NCI-H187 treated with DMSO at 0.1 percent for 48 hours (cell line): ENCODE results near the gene ADAMTS17.

Source experiments
- DNase-seq: peaks from one replicate; lab custom pipeline; 2025; lab: John Stamatoyannopoulos, UW

The ADAMTS17 gene

GRCh38 chr15:100201376-100202280 lies 140.1 kb downstream of the ADAMTS17 start:
- DNase-seq = no peak

- no peak for DNase-seq
Measured at GRCh38 chr15:100200287-100200880, 141.4 kb downstream of the ADAMTS17 start.

GRCh38 chr15:100199711-100200286 lies 142.0 kb downstream of the ADAMTS17 start:
- no peak for DNase-seq

- DNase-seq = no peak
Measured at GRCh38 chr15:100198442-100198841, 143.3 kb downstream of the ADAMTS17 start.

GRCh38 chr15:100196326-100197058 lies 145.3 kb downstream of the ADAMTS17 start:
- no peak for DNase-seq

- no peak for DNase-seq
Measured at GRCh38 chr15:100194996-100195395, 146.8 kb downstream of the ADAMTS17 start.

- no peak for DNase-seq
Measured at GRCh38 chr15:100193277-100193860, 148.4 kb downstream of the ADAMTS17 start.

- no peak for DNase-seq
Measured at GRCh38 chr15:100192097-100193080, 149.4 kb downstream of the ADAMTS17 start.

GRCh38 chr15:100191161-100191560 lies 150.6 kb downstream of the ADAMTS17 start:
- no peak for DNase-seq

GRCh38 chr15:100190675-100191074 lies 151.1 kb downstream of the ADAMTS17 start:
- DNase-seq = no peak

- no peak for DNase-seq
Measured at GRCh38 chr15:100189849-100190248, 151.9 kb downstream of the ADAMTS17 start.

- no peak for DNase-seq
Measured at GRCh38 chr15:100189319-100189718, 152.5 kb downstream of the ADAMTS17 start.

GRCh38 chr15:100187677-100188076 lies 154.1 kb downstream of the ADAMTS17 start:
- no peak for DNase-seq

GRCh38 chr15:100186960-100187359 lies 154.8 kb downstream of the ADAMTS17 start:
- no peak for DNase-seq

- DNase-seq = no peak
Measured at GRCh38 chr15:100186366-100186765, 155.4 kb downstream of the ADAMTS17 start.

- DNase-seq = no peak
Measured at GRCh38 chr15:100183921-100184495, 157.8 kb downstream of the ADAMTS17 start.

- DNase-seq = no peak
Measured at GRCh38 chr15:100180921-100181320, 160.9 kb downstream of the ADAMTS17 start.

- DNase-seq = no peak
Measured at GRCh38 chr15:100175406-100176114, 166.2 kb downstream of the ADAMTS17 start.

- DNase-seq = no peak
Measured at GRCh38 chr15:100174904-100175275, 166.9 kb downstream of the ADAMTS17 start.
